Measurements from ENCODE around the gene ITM2C. TPM values are rescaled to one million over a fixed set of nuclear protein-coding genes. Genes with fewer than 3 reads are reported as not detected.

ITM2C gene
- total RNA-seq, 5 donors from 2014 or later (not counting 1 experiment from before 2014, with no cell fraction given), result 21.9 to 41.2 (median 34.8) TPM

DNA sequence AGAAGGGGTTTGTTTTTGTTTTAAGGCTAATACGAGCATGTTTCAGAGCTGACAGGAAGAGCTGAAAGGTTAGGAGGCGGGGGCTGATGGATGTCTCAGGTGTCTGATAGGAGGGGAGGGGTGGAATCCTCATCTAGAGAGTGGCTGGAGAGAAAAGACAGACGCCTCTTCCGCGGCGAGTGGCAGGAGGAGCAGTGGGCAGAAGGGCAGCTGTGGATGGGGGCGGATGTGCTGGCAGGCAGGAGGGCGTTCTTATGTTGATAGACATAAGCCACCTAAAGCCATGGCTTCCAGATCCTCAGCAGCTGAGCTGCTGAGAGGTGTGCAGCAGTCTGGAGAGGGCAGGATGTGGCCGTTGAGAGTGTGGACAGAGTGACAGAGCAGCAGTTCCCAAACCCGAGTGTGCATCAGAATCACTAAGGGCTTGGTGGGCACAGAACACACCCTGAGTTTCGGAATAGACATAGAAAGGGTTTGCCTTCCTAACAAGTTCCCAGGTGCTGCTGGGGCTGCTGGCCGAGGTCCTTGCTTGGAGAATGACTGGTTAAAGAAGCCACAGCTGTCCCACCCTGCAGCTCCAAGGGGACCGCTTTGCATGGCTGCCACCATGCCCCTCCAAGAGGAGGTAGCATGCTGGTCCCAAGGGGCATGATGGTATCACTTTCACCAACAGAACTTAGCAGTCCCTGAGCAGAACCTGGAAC is 3.0 kb upstream of the ITM2C start:
- 32% methylated on average over 11 of the region's 13 CpGs for WGBS (ENCODE audit: insufficient coverage)
- Histone ChIP-seq H3K27ac (ENCODE audit: low read length) (no peak overlapping the region), H3K4me1 (ENCODE audit: control insufficient read depth in 1 of 2, extremely low read depth in 1 of 2, insufficient read depth in 2 of 2, low read length in 2 of 2) (peaks cover 10 to 42% of the 10 kb centered on the region in 2 experiments), H3K9me3 (no peaks in the 10 kb centered on the region), H3K36me3 (ENCODE audit: control insufficient read depth in 2 of 2, extremely low read depth in 1 of 2, insufficient read depth in 1 of 2, low read length in 1 of 2) (no peaks in the 10 kb centered on the region), H3K27me3 (replicated peaks in 1 of 2; ENCODE audit: control insufficient read depth in 2 of 2, extremely low read depth in 1 of 2, insufficient read depth in 2 of 2, low read length in 1 of 2) (peaks cover 0 to 22% of the 10 kb centered on the region in 2 experiments), H3K4me3 (ENCODE audit: control insufficient read depth in 1 of 2, extremely low read depth in 1 of 2, low read length in 1 of 2) (no peak overlapping the region)
- POLR2A ChIA-PET, result no interaction called here
- Mint-ChIP-seq H3K4me1 (peaks cover 26 to 38% (median 27%) of the 10 kb centered on the region in 3 donors), H3K36me3 (no peaks in the 10 kb centered on the region), H3K27ac (peak overlapping the region; percentile 24 to 60), H3K27me3 (peaks cover 10 to 18% of the 10 kb centered on the region in 2 donors), H3K4me3 (peak overlapping the region in 1 of 3 donors; percentile 27), H3K9me3 (no peaks in the 10 kb centered on the region)
- peak in 2 of 35 experiments; percentile 25 to 32 for DNase-seq
- CTCF ChIA-PET, result interaction anchor here in 1 of 2 donors (0.7 to 1.1 kb wide), 2 partner anchors 10 to 21 kb away, joined by 3 to 5 read pairs; no protein-coding TSS in a partner anchor
- ATAC-seq (replicated peaks in 1 of 4), result peak in 1 of 4 experiments; percentile 19

- Histone ChIP-seq H3K9me3 (no peaks in the 10 kb centered on the region), H3K27me3 (replicated peaks in 1 of 2; ENCODE audit: control insufficient read depth in 2 of 2, extremely low read depth in 1 of 2, insufficient read depth in 2 of 2, low read length in 1 of 2) (peaks cover 0 to 17% of the 10 kb centered on the region in 2 experiments), H3K27ac (ENCODE audit: low read length) (no peak overlapping the region), H3K4me1 (ENCODE audit: control insufficient read depth in 1 of 2, extremely low read depth in 1 of 2, insufficient read depth in 2 of 2, low read length in 2 of 2) (peaks cover 15 to 48% of the 10 kb centered on the region in 2 experiments), H3K36me3 (ENCODE audit: control insufficient read depth in 2 of 2, extremely low read depth in 1 of 2, insufficient read depth in 1 of 2, low read length in 1 of 2) (no peaks in the 10 kb centered on the region), H3K4me3 (ENCODE audit: control insufficient read depth in 1 of 2, extremely low read depth in 1 of 2, low read length in 1 of 2) (no peak overlapping the region)
- ATAC-seq (replicated peaks in 1 of 4) (no peak), DNase-seq (no peak)
- ChIA-PET POLR2A (no interaction called here), CTCF (interaction anchor here (1.1 to 1.4 kb wide), 2 partner anchors 11 to 14 kb away, joined by 5 to 6 read pairs; no protein-coding TSS in a partner anchor)
- H3K9me3 Mint-ChIP-seq, result no peaks in the 10 kb centered on the region
- no peak overlapping the region for H3K4me3 Mint-ChIP-seq
- H3K4me1 Mint-ChIP-seq, result peaks cover 32 to 44% (median 33%) of the 10 kb centered on the region in 3 donors
- no peaks in the 10 kb centered on the region for H3K36me3 Mint-ChIP-seq
- peaks cover 9 to 13% of the 10 kb centered on the region in 2 donors for H3K27me3 Mint-ChIP-seq
- no peak overlapping the region for H3K27ac Mint-ChIP-seq
- 100% methylated on average over 1 of the region's 5 CpGs for WGBS (ENCODE audit: insufficient coverage)
Observed at GRCh38 chr2:230862292-230862691, 2.5 kb upstream of the ITM2C start.

DNA sequence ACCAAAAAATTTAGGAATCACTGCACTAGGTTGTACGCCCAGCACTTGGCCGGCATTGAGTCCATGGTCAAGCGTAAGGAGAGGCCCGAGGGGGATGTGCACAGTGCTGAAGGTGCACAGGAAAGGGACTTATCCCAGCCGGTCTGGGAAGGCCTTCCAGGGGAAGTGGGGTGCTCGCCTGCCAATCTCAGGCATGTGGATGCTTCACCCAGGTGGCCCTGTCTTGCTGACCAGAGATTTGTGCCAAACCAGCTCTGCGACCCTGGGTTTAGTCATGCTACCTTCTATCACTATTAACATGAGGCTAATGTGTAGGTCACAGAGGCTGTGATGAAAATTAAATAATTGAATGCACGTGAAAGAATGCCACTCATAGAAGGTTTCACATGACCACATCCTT is 1.7 kb upstream of the ITM2C start:
- ChIA-PET POLR2A (no interaction called here), CTCF (interaction anchor here in 1 of 2 donors (1.4 kb wide), 1 partner anchor 15 kb away, joined by 6 read pairs; no protein-coding TSS in a partner anchor)
- peaks cover 33 to 48% (median 37%) of the 10 kb centered on the region in 3 donors for H3K4me1 Mint-ChIP-seq
- no peaks in the 10 kb centered on the region for H3K36me3 Mint-ChIP-seq
- H3K27ac Mint-ChIP-seq, result no peak overlapping the region
- Histone ChIP-seq H3K4me1 (ENCODE audit: control insufficient read depth in 1 of 2, extremely low read depth in 1 of 2, insufficient read depth in 2 of 2, low read length in 2 of 2) (peaks cover 17 to 54% of the 10 kb centered on the region in 2 experiments), H3K27ac (ENCODE audit: low read length) (no peak overlapping the region), H3K36me3 (ENCODE audit: control insufficient read depth in 2 of 2, extremely low read depth in 1 of 2, insufficient read depth in 1 of 2, low read length in 1 of 2) (no peaks in the 10 kb centered on the region), H3K4me3 (ENCODE audit: control insufficient read depth in 1 of 2, extremely low read depth in 1 of 2, low read length in 1 of 2) (no peak overlapping the region), H3K9me3 (no peaks in the 10 kb centered on the region), H3K27me3 (replicated peaks in 1 of 2; ENCODE audit: control insufficient read depth in 2 of 2, extremely low read depth in 1 of 2, insufficient read depth in 2 of 2, low read length in 1 of 2) (peaks cover 0 to 17% of the 10 kb centered on the region in 2 experiments)
- peaks cover 2 to 7% of the 10 kb centered on the region in 2 donors for H3K27me3 Mint-ChIP-seq
- H3K4me3 Mint-ChIP-seq, result peak overlapping the region; percentile 77 to 86 (median 82)
- WGBS (ENCODE audit: insufficient coverage), result 77% methylated on average over 4 of the region's 8 CpGs
- DNase-seq (no peak), ATAC-seq (replicated peaks in 1 of 4) (no peak)
- no peaks in the 10 kb centered on the region for H3K9me3 Mint-ChIP-seq

GRCh38 chr2:230863442-230864121 is 1.2 kb upstream of the ITM2C start:
- ChIA-PET POLR2A (no interaction called here), CTCF (interaction anchor here in 1 of 2 donors (0.7 to 1.4 kb wide), 2 partner anchors 15 to 42 kb away, joined by 3 to 6 read pairs; no protein-coding TSS in a partner anchor)
- Mint-ChIP-seq H3K4me3 (peak overlapping the region; percentile 77 to 86 (median 82)), H3K9me3 (no peaks in the 10 kb centered on the region), H3K4me1 (peaks cover 34 to 48% (median 39%) of the 10 kb centered on the region in 3 donors), H3K27me3 (peaks cover 0 to 6% of the 10 kb centered on the region in 2 donors), H3K27ac (no peak overlapping the region), H3K36me3 (no peaks in the 10 kb centered on the region)
- no peak for DNase-seq
- H3K9me3 ChIP-seq, result no peaks in the 10 kb centered on the region
- 95% methylated on average over 8 of the region's 13 CpGs for WGBS (ENCODE audit: insufficient coverage)
- peaks cover 17 to 60% of the 10 kb centered on the region in 2 experiments for H3K4me1 ChIP-seq (ENCODE audit: control insufficient read depth in 1 of 2, extremely low read depth in 1 of 2, insufficient read depth in 2 of 2, low read length in 2 of 2)
- no peak overlapping the region for H3K27ac ChIP-seq (ENCODE audit: low read length)
- H3K4me3 ChIP-seq (ENCODE audit: control insufficient read depth in 1 of 2, extremely low read depth in 1 of 2, low read length in 1 of 2), result peak overlapping the region in 1 of 2 donors; percentile 55
- no peaks in the 10 kb centered on the region for H3K36me3 ChIP-seq (ENCODE audit: control insufficient read depth in 2 of 2, extremely low read depth in 1 of 2, insufficient read depth in 1 of 2, low read length in 1 of 2)
- peaks cover 0 to 17% of the 10 kb centered on the region in 2 experiments for H3K27me3 ChIP-seq (replicated peaks in 1 of 2; ENCODE audit: control insufficient read depth in 2 of 2, extremely low read depth in 1 of 2, insufficient read depth in 2 of 2, low read length in 1 of 2)
- no peak for ATAC-seq (replicated peaks in 1 of 4)

GRCh38 chr2:230864122-230864604 is 579 bp upstream of the ITM2C start:
- ChIA-PET POLR2A (interaction anchor here in 1 of 2 donors (0.5 kb wide), 1 partner anchor 191 kb away, joined by 4 read pairs; no protein-coding TSS in a partner anchor), CTCF (interaction anchor here (0.7 to 1.1 kb wide), 3 partner anchors 42 to 124 kb away, joined by 3 read pairs; partner anchors contain the start of gene GPR55 (in 1 of the 2))
- Histone ChIP-seq H3K4me3 (ENCODE audit: control insufficient read depth in 1 of 2, extremely low read depth in 1 of 2, low read length in 1 of 2) (peak overlapping the region; percentile 55 to 58), H3K27ac (ENCODE audit: low read length) (no peak overlapping the region), H3K4me1 (ENCODE audit: control insufficient read depth in 1 of 2, extremely low read depth in 1 of 2, insufficient read depth in 2 of 2, low read length in 2 of 2) (peaks cover 17 to 62% of the 10 kb centered on the region in 2 experiments), H3K27me3 (replicated peaks in 1 of 2; ENCODE audit: control insufficient read depth in 2 of 2, extremely low read depth in 1 of 2, insufficient read depth in 2 of 2, low read length in 1 of 2) (peaks cover 0 to 17% of the 10 kb centered on the region in 2 experiments), H3K36me3 (ENCODE audit: control insufficient read depth in 2 of 2, extremely low read depth in 1 of 2, insufficient read depth in 1 of 2, low read length in 1 of 2) (no peaks in the 10 kb centered on the region), H3K9me3 (no peaks in the 10 kb centered on the region)
- Mint-ChIP-seq H3K27me3 (peaks cover 0 to 3% of the 10 kb centered on the region in 2 donors), H3K27ac (peak overlapping the region; percentile 52 to 80), H3K4me3 (peak overlapping the region; percentile 77 to 86 (median 82)), H3K36me3 (no peaks in the 10 kb centered on the region), H3K4me1 (peaks cover 39 to 52% (median 41%) of the 10 kb centered on the region in 3 donors), H3K9me3 (no peaks in the 10 kb centered on the region)
- no peak for ATAC-seq (replicated peaks in 1 of 4)
- DNase-seq, result no peak
- WGBS (ENCODE audit: insufficient coverage), result 49% methylated on average over 13 of the region's 18 CpGs
